ENCODE measurements around the gene SGCB.
"Not testable (repeated sequence)": the region's sequence is repeated elsewhere in the genome, so short reads cannot be mapped to it uniquely, and the experiment has no call there.

SGCB gene

GRCh38 chr4:52038103-52038912, at the start of gene SGCB:
SGCB (minus strand) TSS chr4:52038299; CDS start chr4:52038259, 40 bp downstream.
- no peak for DNase-seq (ENCODE audit: low read depth, low spot score)
- H3K27ac ChIP-seq, result no peak within 1 kb of the TSS

GRCh38 chr4:52086425-52086824, 48.3 kb upstream of the SGCB start:
- H3K27ac ChIP-seq; DNase-seq (ENCODE audit: low read depth, low spot score): not testable (repeated sequence)

- no peak for DNase-seq (ENCODE audit: low read depth, low spot score)
- H3K27ac ChIP-seq, result no peak overlapping the region
Observed at GRCh38 chr4:52081216-52081615, 43.1 kb upstream of the SGCB start.

GRCh38 chr4:52079659-52080058, 41.6 kb upstream of the SGCB start:
- DNase-seq (ENCODE audit: low read depth, low spot score), result no peak
- H3K27ac ChIP-seq, result no peak overlapping the region

GRCh38 chr4:52076731-52077130, 38.6 kb upstream of the SGCB start:
- H3K27ac ChIP-seq, result no peak overlapping the region
- DNase-seq (ENCODE audit: low read depth, low spot score), result no peak

GRCh38 chr4:52071791-52072546, 33.9 kb upstream of the SGCB start:
- DNase-seq (ENCODE audit: low read depth, low spot score), result no peak
- H3K27ac ChIP-seq, result no peak overlapping the region

GRCh38 chr4:52069571-52069970, 31.5 kb upstream of the SGCB start:
- no peak for DNase-seq (ENCODE audit: low read depth, low spot score)
- no peak overlapping the region for H3K27ac ChIP-seq

GRCh38 chr4:52059372-52059771, 21.3 kb upstream of the SGCB start:
- peak overlapping the region; percentile 78 for H3K27ac ChIP-seq
- DNase-seq (ENCODE audit: low read depth, low spot score), result peak; percentile 79

- H3K27ac ChIP-seq, result peak overlapping the region; percentile 78
- no peak for DNase-seq (ENCODE audit: low read depth, low spot score)
Observed at GRCh38 chr4:52058275-52058674, 20.2 kb upstream of the SGCB start.

- no peak overlapping the region for H3K27ac ChIP-seq
- no peak for DNase-seq (ENCODE audit: low read depth, low spot score)
Observed at GRCh38 chr4:52057196-52057595, 19.1 kb upstream of the SGCB start.

GRCh38 chr4:52054254-52054653, 16.2 kb upstream of the SGCB start:
- no peak overlapping the region for H3K27ac ChIP-seq
- DNase-seq (ENCODE audit: low read depth, low spot score), result no peak

GRCh38 chr4:52052475-52052780, 14.3 kb upstream of the SGCB start:
- no peak for DNase-seq (ENCODE audit: low read depth, low spot score)
- H3K27ac ChIP-seq, result peak overlapping the region; percentile 83

GRCh38 chr4:52051615-52052474, 13.7 kb upstream of the SGCB start:
- DNase-seq (ENCODE audit: low read depth, low spot score), result peak; percentile 83
- peak overlapping the region; percentile 83 for H3K27ac ChIP-seq

- peak within 1 kb of the TSS; percentile 83 for H3K27ac ChIP-seq
- no peak for DNase-seq (ENCODE audit: low read depth, low spot score)
Observed at GRCh38 chr4:52051213-52051614, 13.1 kb upstream of the SGCB start, which contains the start of gene SPATA18. SPATA18 (plus strand) TSS chr4:52051304; CDS start chr4:52051705, 401 bp downstream.

- no peak overlapping the region for H3K27ac ChIP-seq
- DNase-seq (ENCODE audit: low read depth, low spot score), result no peak
Observed at GRCh38 chr4:52049266-52049665, 11.2 kb upstream of the SGCB start.

- H3K27ac ChIP-seq, result no peak overlapping the region
- no peak for DNase-seq (ENCODE audit: low read depth, low spot score)
Observed at GRCh38 chr4:52045028-52045427, 6.9 kb upstream of the SGCB start.

- H3K27ac ChIP-seq, result no peak overlapping the region
- no peak for DNase-seq (ENCODE audit: low read depth, low spot score)
Observed at GRCh38 chr4:52037689-52038102, 403 bp downstream of the SGCB start.

- no peak for DNase-seq (ENCODE audit: low read depth, low spot score)
- H3K27ac ChIP-seq, result no peak overlapping the region
Observed at GRCh38 chr4:52036886-52037530, 1.1 kb downstream of the SGCB start.

GRCh38 chr4:52035190-52035589, 2.9 kb downstream of the SGCB start:
- H3K27ac ChIP-seq, result no peak overlapping the region
- no peak for DNase-seq (ENCODE audit: low read depth, low spot score)

- H3K27ac ChIP-seq, result no peak overlapping the region
- no peak for DNase-seq (ENCODE audit: low read depth, low spot score)
Observed at GRCh38 chr4:52032005-52032404, 6.1 kb downstream of the SGCB start.
